Measurements from ENCODE around the gene PDLIM3. TPM values are rescaled to one million over a fixed set of nuclear protein-coding genes. Genes with fewer than 3 reads are reported as not detected.
A peak's percentile ranks its signal among the peaks of the same experiment; 100 is the strongest.
"Not testable (repeated sequence)": the region's sequence is repeated elsewhere in the genome, so short reads cannot be mapped to it uniquely, and the experiment has no call there.

Gene PDLIM3
- total RNA-seq, 1 donor from 2014 or later = 10.7 TPM

GRCh38 chr4:185512516-185512915 lies 22.8 kb downstream of the PDLIM3 start:
- TF ChIP-seq, protein P1, sequence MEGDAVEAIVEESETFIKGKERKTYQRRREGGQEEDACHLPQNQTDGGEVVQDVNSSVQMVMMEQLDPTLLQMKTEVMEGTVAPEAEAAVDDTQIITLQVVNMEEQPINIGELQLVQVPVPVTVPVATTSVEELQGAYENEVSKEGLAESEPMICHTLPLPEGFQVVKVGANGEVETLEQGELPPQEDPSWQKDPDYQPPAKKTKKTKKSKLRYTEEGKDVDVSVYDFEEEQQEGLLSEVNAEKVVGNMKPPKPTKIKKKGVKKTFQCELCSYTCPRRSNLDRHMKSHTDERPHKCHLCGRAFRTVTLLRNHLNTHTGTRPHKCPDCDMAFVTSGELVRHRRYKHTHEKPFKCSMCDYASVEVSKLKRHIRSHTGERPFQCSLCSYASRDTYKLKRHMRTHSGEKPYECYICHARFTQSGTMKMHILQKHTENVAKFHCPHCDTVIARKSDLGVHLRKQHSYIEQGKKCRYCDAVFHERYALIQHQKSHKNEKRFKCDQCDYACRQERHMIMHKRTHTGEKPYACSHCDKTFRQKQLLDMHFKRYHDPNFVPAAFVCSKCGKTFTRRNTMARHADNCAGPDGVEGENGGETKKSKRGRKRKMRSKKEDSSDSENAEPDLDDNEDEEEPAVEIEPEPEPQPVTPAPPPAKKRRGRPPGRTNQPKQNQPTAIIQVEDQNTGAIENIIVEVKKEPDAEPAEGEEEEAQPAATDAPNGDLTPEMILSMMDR (IDR thresholded peaks at IDR 0.05; ENCODE audit: insufficient read depth, low read length, poor library complexity, severe bottlenecking) = no peak
- no peak overlapping the region for H3K4me3 ChIP-seq (ENCODE audit: low read depth, low read length)
- H3K27me3 ChIP-seq (ENCODE audit: control insufficient read depth, insufficient read depth, low read length) = no peaks in the 10 kb centered on the region
- no peak for DNase-seq (ENCODE audit: low read depth)
- no peaks in the 10 kb centered on the region for H3K36me3 ChIP-seq (ENCODE audit: control insufficient read depth, insufficient read depth, low read length)

DNA sequence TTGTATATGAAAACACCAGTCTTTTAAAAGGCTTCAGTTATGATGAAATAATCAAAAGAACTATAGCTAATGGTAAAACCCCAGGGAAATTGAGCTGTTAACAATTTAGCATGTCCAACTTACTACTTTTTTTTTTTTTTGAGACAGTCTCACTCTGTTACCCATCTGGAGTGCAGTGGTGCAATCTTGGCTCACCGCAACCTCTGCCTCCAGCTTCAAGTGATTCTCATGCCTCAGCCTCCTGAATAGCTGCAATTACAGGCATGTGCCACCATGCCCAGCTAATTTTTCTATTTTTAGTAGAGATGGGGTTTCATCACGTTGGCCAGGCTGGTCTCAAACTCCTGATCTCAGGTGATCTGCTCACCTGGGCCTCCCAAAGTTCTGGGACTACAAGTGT lies 24.1 kb downstream of the PDLIM3 start:
- H3K4me3 ChIP-seq (ENCODE audit: low read depth, low read length); H3K27me3 ChIP-seq (ENCODE audit: control insufficient read depth, insufficient read depth, low read length); H3K36me3 ChIP-seq (ENCODE audit: control insufficient read depth, insufficient read depth, low read length); DNase-seq (ENCODE audit: low read depth): not testable (repeated sequence)

DNA sequence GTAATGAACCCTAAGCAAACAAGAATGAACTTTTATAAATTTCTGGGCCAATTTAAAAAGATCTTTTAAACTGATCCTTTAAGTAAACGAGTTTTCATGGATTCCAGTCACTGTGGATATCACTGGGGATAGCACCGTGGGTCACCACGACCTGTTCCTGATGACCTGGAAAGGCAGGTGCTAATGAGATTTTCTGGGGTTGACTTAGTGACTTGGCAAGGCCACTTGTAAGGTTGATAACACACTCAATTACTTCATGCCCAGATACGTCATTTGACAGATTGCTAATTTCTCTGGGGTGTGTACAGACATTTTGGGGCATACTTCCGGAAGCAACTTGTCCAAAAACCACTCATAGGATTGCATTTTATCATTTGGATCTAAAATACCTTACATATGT lies 24.5 kb downstream of the PDLIM3 start:
- TF ChIP-seq, protein P1 (IDR thresholded peaks at IDR 0.05; ENCODE audit: insufficient read depth, low read length, poor library complexity, severe bottlenecking) = no peak
- no peak for DNase-seq (ENCODE audit: low read depth)
- Histone ChIP-seq H3K36me3 (ENCODE audit: control insufficient read depth, insufficient read depth, low read length) (no peaks in the 10 kb centered on the region), H3K27me3 (ENCODE audit: control insufficient read depth, insufficient read depth, low read length) (no peaks in the 10 kb centered on the region), H3K4me3 (ENCODE audit: low read depth, low read length) (no peak overlapping the region)

GRCh38 chr4:185508181-185508580 lies 27.1 kb downstream of the PDLIM3 start:
- no peaks in the 10 kb centered on the region for H3K36me3 ChIP-seq (ENCODE audit: control insufficient read depth, insufficient read depth, low read length)
- no peaks in the 10 kb centered on the region for H3K27me3 ChIP-seq (ENCODE audit: control insufficient read depth, insufficient read depth, low read length)
- TF ChIP-seq, protein P1 (IDR thresholded peaks at IDR 0.05; ENCODE audit: insufficient read depth, low read length, poor library complexity, severe bottlenecking) = no peak
- peak; percentile 41 for DNase-seq (ENCODE audit: low read depth)
- no peak overlapping the region for H3K4me3 ChIP-seq (ENCODE audit: low read depth, low read length)

DNA sequence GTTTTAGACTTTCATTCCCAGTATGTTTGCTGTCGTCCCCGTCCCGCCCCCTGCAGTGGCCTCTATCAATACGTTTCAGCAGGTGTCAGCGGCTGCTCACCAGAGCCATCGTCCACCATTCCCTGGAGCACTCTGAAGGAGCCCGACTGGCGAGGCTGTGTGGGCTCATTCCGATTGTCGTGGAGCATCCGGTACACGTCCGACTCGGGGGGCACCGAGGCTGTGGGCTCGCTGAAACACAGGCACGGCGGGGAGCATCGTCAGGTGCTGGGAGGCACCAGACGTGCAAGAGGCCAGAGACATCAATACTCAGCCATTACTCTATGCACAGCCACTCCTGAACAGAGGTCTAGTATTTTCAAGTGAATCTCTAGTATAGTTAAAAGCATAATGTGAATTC lies 28.9 kb downstream of the PDLIM3 start:
- Histone ChIP-seq H3K4me3 (ENCODE audit: low read depth, low read length) (no peak overlapping the region), H3K27me3 (ENCODE audit: control insufficient read depth, insufficient read depth, low read length) (no peaks in the 10 kb centered on the region), H3K36me3 (ENCODE audit: control insufficient read depth, insufficient read depth, low read length) (no peaks in the 10 kb centered on the region)
- DNase-seq (ENCODE audit: low read depth) = no peak
- TF ChIP-seq, protein P1 (IDR thresholded peaks at IDR 0.05; ENCODE audit: insufficient read depth, low read length, poor library complexity, severe bottlenecking) = no peak

DNA sequence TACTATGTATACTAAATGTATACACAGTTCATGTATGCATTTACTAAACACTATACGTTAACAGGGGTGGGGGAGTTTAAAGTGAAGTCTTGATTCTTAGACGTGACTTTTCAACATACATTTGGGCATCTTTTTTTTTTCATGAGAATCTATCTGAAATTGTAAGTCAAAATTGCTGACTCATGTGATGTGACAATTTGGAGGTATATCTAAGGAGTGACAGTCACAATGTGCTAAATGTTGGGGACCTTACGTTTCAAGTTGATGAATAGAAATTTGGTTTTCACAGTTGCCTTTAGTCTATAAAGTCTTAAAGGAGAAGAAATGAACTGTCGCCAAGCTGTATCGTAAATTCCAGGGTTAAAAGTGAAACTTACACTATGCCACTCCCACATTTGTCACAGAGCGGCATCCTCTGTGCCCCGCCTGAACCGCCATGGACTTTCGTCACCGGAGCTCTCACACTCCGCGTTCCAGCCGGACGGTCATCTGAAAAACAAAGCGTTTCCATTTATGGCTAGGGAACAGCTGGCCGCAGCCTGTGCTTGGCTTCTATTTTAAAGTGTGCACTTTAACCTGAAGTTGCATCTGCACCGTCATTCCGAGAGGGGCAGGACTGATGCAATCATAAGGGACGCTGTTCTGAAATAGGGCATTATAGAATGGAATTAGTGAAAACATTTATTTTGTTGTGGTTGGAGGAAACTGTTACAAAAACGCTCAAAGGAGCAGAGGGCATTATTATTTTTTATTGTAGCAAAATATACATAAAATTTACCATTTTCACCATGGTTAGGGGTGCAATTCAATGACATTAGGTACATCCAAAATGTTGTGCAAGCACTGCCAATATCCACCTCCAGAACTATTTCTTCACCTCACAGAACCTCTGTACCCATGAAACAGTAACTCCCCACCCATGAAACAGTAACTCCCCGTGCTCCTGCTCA lies 30.9 kb downstream of the PDLIM3 start:
- Histone ChIP-seq H3K36me3 (ENCODE audit: control insufficient read depth, insufficient read depth, low read length) (no peaks in the 10 kb centered on the region), H3K27me3 (ENCODE audit: control insufficient read depth, insufficient read depth, low read length) (no peaks in the 10 kb centered on the region), H3K4me3 (ENCODE audit: low read depth, low read length) (peak overlapping the region; percentile 34)
- peak; percentile 69 for DNase-seq (ENCODE audit: low read depth)
- TF ChIP-seq, protein P1 (IDR thresholded peaks at IDR 0.05; ENCODE audit: insufficient read depth, low read length, poor library complexity, severe bottlenecking) = no peak

Measured in kidney epithelial cell (primary cell).